Activated CD4-positive, alpha-beta T cell treated with anti-CD3 and anti-CD28 coated beads, Interleukin-2, amount 10 ng/mL, durations not matched to agents 24 days and 14 days (primary cell): ENCODE results near the gene RERE. TPM values are rescaled to one million over a fixed set of nuclear protein-coding genes. Genes with fewer than 3 reads are reported as not detected.

Experiments used
- total RNA-seq: library from RNA; stranded (reverse); gene quantifications from 2 replicates; pipeline ENCODE4 v1.2.3, GENCODE V29; 2022

The RERE gene
- total RNA-seq, 1 donor from 2014 or later, result 85.6 TPM

Other genes with a start within 250 kb of the RERE start
- 3,899 and 3,999 TPM in 2 replicates for gene ENO1, start 61.0 kb upstream of the RERE start, total RNA-seq
- gene CA6, start 128.2 kb upstream of the RERE start, total RNA-seq, result 1.0 and 1.3 TPM in 2 replicates
- not detected in 2 replicates for gene SLC2A7, start 208.8 kb upstream of the RERE start, total RNA-seq